Measurements from ENCODE around the gene PDGFD. TPM values are rescaled to one million over a fixed set of nuclear protein-coding genes. Genes with fewer than 3 reads are reported as not detected.

The PDGFD gene
- total RNA-seq, 2 donors from 2014 or later: 2.3 to 4.8 TPM

DNA sequence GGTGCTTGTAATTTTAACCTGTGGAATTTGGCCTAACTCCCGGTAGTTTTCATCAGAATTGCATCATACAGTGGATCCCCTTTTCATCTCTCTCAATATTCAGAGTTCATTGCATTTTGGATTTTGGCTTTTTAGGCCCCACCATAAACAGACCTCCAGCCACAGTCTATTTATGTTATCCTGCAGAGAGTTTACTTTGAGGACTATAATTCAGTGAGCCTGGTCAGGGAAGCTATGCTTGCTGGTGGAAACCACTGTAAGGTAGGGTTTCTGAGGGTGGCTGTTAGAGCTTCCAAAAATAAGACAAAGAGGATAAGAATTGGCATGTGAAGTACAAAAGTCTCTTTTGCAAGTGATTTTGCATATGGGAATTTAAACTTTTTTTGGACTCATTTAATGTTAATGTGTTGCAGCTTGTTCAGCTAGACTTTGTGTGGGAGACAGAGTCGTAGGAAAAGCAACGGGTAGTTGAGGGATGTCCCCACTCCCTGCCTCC is 162.3 kb downstream of the PDGFD start:
- Mint-ChIP-seq H3K4me3 (no peak overlapping the region), H3K9me3 (no peaks in the 10 kb centered on the region), H3K27me3 (ENCODE audit: insufficient read depth) (no peaks in the 10 kb centered on the region), H3K4me1 (no peaks in the 10 kb centered on the region), H3K27ac (no peak overlapping the region), H3K36me3 (ENCODE audit: low read depth) (no peaks in the 10 kb centered on the region)
- H3K27me3 ChIP-seq (ENCODE audit: control insufficient read depth, insufficient read depth, low read length, poor library complexity, severe bottlenecking): no peaks in the 10 kb centered on the region
- DNase-seq: no peak
- H3K36me3 ChIP-seq (ENCODE audit: control insufficient read depth, insufficient read depth, low read length): no peaks in the 10 kb centered on the region
- H3K4me1 ChIP-seq (ENCODE audit: control insufficient read depth, insufficient read depth, low read length): no peaks in the 10 kb centered on the region
- no peaks in the 10 kb centered on the region for H3K9me3 ChIP-seq (ENCODE audit: control insufficient read depth, low read length)
- H3K4me3 ChIP-seq (ENCODE audit: low read length): no peak overlapping the region
- no peak overlapping the region for H3K9ac ChIP-seq (ENCODE audit: extremely low read depth, low read length, poor library complexity, severe bottlenecking)
- 90 to 94% methylated on average over 2 to 3 of the region's 3 CpGs for WGBS, 2 experiments (ENCODE audit: insufficient coverage in 1 of 2, insufficient read length in 1 of 2)
- TF ChIP-seq, protein P1, sequence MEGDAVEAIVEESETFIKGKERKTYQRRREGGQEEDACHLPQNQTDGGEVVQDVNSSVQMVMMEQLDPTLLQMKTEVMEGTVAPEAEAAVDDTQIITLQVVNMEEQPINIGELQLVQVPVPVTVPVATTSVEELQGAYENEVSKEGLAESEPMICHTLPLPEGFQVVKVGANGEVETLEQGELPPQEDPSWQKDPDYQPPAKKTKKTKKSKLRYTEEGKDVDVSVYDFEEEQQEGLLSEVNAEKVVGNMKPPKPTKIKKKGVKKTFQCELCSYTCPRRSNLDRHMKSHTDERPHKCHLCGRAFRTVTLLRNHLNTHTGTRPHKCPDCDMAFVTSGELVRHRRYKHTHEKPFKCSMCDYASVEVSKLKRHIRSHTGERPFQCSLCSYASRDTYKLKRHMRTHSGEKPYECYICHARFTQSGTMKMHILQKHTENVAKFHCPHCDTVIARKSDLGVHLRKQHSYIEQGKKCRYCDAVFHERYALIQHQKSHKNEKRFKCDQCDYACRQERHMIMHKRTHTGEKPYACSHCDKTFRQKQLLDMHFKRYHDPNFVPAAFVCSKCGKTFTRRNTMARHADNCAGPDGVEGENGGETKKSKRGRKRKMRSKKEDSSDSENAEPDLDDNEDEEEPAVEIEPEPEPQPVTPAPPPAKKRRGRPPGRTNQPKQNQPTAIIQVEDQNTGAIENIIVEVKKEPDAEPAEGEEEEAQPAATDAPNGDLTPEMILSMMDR (conservative IDR thresholded peaks at IDR 0.05): no peak
- no peak overlapping the region for H3K27ac ChIP-seq (ENCODE audit: low read depth, low read length)

DNA sequence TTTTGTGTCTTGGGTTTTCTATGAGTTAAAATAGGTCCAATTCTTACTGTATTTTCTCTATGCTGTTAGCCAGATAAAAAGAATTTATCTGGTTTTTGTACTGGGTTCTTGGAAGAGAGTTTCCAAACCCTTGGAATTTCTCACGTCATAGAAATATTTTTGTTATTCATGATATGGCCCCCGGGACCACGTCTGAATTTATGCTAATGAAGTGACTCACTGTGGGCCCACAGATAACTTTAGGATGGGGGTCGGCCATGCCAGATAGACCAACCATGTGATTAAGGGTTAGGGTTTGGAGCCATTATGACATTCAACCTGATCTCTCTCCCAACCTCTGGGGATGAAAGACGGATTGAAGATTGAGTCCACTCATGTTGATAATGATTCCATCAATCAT is 163.1 kb downstream of the PDGFD start:
- Histone ChIP-seq H3K27me3 (ENCODE audit: control insufficient read depth, insufficient read depth, low read length, poor library complexity, severe bottlenecking) (no peaks in the 10 kb centered on the region), H3K27ac (ENCODE audit: low read depth, low read length) (no peak overlapping the region), H3K4me1 (ENCODE audit: control insufficient read depth, insufficient read depth, low read length) (no peaks in the 10 kb centered on the region), H3K9ac (ENCODE audit: extremely low read depth, low read length, poor library complexity, severe bottlenecking) (no peak overlapping the region), H3K4me3 (ENCODE audit: low read length) (no peak overlapping the region), H3K9me3 (ENCODE audit: control insufficient read depth, low read length) (no peaks in the 10 kb centered on the region), H3K36me3 (ENCODE audit: control insufficient read depth, insufficient read depth, low read length) (no peaks in the 10 kb centered on the region)
- no peaks in the 10 kb centered on the region for H3K4me1 Mint-ChIP-seq
- H3K36me3 Mint-ChIP-seq (ENCODE audit: low read depth): no peaks in the 10 kb centered on the region
- no peaks in the 10 kb centered on the region for H3K27me3 Mint-ChIP-seq (ENCODE audit: insufficient read depth)
- no peak for DNase-seq
- H3K4me3 Mint-ChIP-seq: no peak overlapping the region
- TF ChIP-seq, protein P1 (conservative IDR thresholded peaks at IDR 0.05): no peak
- no peak overlapping the region for H3K27ac Mint-ChIP-seq
- 71 to 77% methylated on average over 4 to 5 of the region's 5 CpGs for WGBS, 2 experiments (ENCODE audit: insufficient coverage in 1 of 2, insufficient read length in 1 of 2)
- no peaks in the 10 kb centered on the region for H3K9me3 Mint-ChIP-seq

DNA sequence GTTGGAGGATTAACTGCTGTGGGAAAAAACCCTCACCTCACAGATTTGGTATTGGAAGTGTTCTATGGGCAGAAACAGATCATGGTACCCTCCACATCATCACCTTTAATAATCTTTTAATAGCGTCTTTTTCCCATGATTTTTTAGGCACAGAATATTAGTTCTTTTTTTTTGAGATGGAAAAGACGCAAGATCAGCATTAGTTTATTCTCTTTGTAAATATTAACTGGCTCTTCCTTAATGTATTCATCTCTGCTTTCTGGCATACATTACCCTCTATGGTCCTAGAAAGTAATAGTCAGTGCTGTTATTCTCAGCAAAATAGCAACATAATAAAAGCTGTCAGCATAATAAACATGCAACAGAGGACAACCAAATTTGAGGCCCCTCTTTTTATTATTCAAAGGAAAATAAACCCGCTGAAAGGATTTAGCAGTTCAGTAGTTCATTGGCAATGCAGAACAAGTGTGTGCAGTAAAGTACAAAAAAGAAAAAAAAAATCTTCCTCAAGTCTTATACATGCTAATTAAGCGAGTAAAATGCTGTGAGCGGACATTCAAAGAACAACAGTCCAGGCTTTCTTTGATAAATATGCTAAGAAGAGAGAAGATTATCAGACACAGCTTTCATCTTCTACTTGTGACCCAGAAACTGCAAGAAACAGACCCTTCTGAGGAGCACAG is 165.0 kb downstream of the PDGFD start:
- no peak overlapping the region for H3K4me3 ChIP-seq (ENCODE audit: low read length)
- no peaks in the 10 kb centered on the region for H3K4me1 ChIP-seq (ENCODE audit: control insufficient read depth, insufficient read depth, low read length)
- no peaks in the 10 kb centered on the region for H3K9me3 Mint-ChIP-seq
- no peaks in the 10 kb centered on the region for H3K27me3 Mint-ChIP-seq (ENCODE audit: insufficient read depth)
- H3K4me3 Mint-ChIP-seq: no peak overlapping the region
- no peak overlapping the region for H3K27ac Mint-ChIP-seq
- H3K27ac ChIP-seq (ENCODE audit: low read depth, low read length): no peak overlapping the region
- H3K27me3 ChIP-seq (ENCODE audit: control insufficient read depth, insufficient read depth, low read length, poor library complexity, severe bottlenecking): no peaks in the 10 kb centered on the region
- WGBS, 2 experiments (ENCODE audit: insufficient coverage in 1 of 2, insufficient read length in 1 of 2): 88 to 90% methylated on average over 2 to 4 of the region's 5 CpGs
- no peaks in the 10 kb centered on the region for H3K9me3 ChIP-seq (ENCODE audit: control insufficient read depth, low read length)
- no peaks in the 10 kb centered on the region for H3K4me1 Mint-ChIP-seq
- no peaks in the 10 kb centered on the region for H3K36me3 Mint-ChIP-seq (ENCODE audit: low read depth)
- no peak for DNase-seq
- TF ChIP-seq, protein P1 (conservative IDR thresholded peaks at IDR 0.05): no peak
- H3K36me3 ChIP-seq (ENCODE audit: control insufficient read depth, insufficient read depth, low read length): no peaks in the 10 kb centered on the region
- H3K9ac ChIP-seq (ENCODE audit: extremely low read depth, low read length, poor library complexity, severe bottlenecking): no peak overlapping the region
